ENCODE results near the gene SLCO2A1.

Gene SLCO2A1

DNA sequence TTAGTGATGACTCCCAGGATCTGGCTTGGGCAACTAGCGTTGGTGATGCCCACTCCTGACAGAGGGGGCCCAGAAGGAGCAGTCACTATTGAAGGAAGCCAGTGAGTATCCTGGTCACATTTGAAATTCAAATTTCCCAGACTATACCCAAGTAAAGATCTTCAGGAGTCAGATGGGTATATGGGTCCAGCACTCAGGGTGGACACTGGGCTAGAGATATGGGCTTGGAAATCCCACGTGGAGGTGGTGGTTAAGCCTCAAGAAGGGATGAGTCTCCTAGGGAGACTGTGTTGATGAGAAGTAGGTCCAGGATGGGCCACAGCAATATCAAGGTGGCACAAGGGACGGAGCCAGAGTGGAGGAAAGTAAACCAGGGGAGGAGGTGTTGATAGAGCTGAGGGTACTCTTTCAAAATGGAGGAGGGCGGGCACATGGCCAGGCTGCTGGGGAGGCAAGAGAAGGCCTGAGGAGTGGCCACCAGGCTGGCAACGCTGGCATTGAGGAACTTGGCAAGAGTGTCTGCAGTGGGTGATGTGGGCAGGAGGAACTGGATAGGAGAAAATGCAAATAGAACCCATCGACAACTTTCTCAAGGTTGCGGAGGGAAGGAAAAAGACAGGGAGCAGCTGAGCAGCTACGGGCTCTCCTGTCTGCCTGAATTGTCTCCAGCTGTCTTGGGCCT is 3.7 kb upstream of the SLCO2A1 start:
- no peak for DNase-seq

DNA sequence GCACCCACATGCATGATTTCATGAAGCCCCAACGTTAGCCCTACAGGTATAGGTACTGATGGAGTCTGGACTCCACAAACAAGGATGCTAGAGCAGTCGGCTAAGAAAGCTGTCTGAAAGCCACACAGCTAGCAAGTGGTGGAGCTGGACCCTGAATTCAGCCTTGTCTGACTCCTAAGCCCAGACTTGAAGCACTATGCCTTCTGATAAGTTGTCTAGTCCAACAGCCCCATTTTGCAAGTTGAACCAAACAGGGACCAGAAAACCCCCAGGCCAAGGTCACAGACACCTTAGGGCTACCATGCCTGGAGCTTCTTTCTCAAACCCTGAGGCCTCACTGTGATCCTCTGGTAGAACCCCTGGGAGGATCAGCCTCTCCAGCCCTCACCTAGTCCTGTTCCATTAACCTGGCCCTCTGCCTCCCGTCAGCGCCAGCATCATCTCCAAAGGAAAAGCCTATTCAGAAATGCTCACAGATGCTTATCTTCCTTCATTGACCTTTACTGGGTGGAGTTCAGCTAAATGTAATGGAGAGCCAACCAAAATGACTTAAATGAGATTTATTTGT is 1.7 kb upstream of the SLCO2A1 start:
- no peak for DNase-seq

DNA sequence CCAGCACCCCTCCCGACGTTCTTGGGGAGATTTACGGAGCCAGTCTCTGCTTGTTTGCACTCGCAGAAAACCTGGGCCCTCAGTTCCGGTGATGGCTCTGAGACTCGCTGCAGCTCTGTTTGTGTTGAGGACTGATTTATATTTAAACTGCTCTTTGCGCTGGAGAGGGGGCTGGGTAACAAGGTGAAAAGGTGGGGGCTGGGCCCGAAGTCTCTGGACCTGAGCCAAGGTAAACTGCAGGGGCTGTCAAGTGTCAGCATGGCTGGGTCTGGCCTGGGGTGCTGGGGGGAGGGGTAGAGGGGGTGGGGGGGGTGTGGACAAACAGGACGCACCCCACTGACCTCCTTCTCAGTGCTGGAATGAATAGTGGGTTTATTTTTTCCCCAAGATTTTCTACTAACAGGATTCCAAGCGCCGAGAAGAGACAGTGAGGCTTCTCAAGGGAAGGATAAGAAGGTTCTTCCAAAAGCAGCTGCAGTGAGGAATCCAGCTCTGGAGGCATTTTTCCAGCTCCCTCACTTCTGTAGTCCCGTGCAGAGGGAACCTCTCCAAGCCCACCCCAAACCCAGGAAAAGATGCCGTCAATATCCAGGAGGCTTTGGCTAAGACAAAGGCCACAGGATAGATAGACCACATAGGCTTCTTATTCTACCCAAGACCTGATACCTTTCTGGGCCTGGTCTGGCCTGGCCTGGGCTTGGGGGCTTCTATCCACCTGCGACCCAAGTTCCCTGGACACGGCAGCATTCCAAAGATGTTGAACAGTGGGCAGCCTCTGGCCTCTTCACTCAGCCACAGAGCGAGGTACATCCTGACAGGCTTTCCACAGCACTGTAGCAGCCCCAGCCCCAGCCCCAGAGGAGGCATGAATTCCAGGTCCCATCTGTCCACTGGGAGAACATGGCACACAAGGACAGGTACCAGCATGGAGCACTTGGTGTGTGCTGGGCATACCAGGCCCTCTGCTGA is 938 bp upstream of the SLCO2A1 start:
- peak; percentile 4 for DNase-seq

DNA sequence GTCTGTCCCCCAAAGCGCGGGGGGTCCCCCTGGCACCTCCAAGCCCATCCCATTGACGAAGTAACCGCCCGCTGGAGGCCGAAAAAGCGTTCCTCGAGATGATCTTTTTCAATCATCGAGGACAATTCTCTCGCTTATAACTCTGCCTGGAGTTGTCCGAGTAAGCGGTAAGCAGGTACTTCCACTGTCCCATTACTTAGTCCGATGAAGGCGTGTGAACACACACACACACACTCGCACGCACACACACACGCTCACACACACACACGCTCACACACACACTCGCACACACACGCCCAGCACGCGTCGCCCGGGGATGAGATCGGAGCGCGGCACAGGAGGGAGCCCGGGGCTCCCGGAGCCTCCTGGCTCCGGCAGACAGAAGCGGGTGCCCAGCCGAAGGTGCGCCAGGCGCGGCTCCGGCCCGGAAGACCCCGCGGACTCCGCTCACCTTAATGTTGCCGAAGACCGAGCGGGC is 430 bp downstream of the SLCO2A1 start:
- no peak for DNase-seq

DNA sequence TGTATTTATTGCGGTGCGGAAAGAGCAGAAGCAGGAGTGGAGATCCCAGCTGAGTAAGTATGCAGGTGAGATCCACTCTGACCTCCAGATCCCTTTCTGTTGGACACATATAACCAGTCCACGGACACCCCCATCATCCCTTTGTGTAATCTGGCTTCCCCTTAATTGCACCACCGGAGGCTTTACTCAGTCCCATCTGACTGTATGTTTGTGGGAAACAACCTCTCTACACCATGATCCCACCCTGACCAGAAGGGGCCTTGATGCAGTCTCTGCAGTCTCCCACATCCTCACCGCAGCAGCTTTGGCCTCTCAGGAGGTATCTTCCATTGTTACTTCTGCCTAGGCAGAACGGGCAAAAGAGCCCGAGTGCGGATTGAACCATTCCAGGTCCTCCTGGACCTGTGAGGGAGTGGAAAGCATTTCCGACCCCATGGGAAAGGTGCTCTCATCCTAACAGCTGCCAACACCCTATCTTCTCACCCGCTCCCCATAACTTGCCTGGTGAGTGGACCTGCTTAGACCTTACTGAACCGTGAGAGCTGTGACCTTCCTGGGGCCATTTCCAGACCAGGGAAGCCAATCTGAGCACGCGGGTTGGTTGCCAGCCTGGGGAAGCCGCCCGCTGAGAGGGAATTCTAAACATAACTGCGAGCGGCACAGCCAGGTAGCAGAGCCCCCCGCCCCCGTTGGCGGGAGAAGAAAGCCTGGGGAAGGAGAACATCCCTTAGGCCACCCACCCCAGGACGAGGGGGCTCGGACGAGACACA is 1.1 kb downstream of the SLCO2A1 start:
- DNase-seq: no peak

DNA sequence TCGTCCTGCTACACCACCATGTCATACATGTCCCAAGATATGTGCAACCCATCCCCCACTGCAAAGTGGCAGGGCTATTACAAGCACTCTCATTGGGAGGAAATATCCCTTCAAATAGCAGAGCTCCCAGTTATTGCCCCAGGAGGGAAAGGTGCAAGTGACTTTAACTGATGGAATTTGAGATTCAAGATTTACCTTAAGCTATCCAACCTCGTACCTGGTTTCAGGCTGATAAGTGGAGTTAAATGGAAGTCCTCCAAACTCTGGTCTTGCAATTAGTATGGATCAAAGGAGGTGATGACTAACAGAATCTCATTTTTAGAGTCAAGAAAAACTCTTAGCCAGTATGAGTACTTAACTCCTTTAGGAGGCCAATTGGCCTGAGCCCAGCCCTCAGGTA is 2.1 kb downstream of the SLCO2A1 start:
- no peak for DNase-seq

DNA sequence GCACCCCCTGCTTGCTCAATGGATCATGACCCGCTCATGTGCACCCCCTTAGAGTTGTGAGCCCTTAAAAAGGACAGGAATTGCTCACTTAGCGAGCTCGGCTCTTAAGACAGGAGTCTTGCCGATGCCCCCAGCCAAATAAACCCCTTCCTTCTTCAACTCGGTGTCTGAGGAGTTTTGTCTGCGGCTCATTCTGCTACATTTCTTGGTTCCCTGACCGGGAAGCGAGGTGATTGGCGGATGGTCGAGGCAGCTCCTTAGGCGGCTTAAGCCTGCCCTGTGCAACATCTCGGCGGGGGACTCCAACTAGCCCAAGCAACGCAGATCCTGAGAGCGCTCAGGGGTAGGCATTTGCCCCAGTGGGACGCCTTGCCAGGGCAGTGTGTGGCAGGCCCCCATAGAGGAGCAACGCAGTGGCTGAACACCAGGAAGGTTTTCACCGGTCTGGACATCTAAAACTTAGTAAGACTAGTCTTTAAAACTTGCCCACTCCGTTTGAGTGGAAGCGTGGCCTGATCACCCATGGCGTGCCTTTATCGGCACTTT is 9.5 kb downstream of the SLCO2A1 start:
- DNase-seq: no peak

DNA sequence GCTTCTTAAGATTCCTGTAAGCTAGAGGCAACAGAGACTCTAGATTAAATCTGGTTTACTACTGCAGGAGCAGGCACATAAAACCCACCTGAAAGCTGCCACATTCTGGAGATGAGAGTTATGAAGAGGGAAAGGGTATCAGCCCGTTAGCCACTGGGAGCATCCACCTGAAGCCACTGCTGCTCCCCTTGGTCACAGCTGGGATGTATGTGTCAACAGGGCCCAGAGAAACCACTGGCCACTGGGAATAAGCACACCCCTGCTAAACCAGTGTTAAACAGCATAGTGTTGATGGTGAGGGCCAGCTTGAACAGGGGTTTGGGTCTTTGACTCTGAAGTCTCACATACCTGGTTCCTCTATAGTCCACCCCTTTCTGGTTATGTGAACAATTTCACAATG is 10.9 kb downstream of the SLCO2A1 start:
- no peak for DNase-seq

DNA sequence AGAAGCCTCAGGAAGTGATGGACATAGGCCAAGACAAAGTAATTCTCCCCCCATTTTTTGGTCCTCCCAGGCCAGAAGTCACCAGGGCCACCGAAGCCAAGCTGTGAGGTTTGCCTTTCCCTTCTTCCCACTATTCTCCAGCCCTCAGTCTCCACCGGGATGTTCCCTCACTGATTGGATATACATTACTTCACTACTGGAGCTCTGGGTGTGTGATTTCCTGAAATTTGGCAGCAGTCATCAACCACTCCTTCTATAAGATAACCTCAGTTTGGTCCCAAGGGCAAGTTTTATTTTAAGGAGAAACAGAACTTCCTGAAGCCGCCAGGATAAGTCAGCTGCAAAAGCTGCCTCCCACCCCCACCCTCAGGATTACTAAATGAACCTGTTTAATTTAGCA is 11.3 kb downstream of the SLCO2A1 start:
- DNase-seq: no peak

DNA sequence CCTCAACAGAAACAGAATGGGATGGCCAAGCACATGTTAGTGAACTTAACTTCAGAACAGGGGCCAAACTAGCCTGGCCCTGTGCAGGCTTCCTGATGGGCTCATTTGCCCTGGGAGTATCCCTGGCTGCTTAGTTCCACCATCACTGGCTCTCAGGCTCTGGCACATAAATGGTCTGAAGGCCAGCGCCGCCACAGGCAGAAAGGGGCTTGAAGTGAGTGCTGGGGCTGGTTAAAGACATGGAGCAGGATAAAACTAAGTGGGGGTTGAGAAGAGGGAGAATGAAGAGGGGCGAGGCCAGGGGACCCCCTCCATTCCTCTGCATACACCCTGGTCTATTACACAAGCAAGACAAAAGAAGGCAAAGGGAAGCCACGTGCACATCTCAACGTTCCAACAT is 12.2 kb downstream of the SLCO2A1 start:
- no peak for DNase-seq

DNA sequence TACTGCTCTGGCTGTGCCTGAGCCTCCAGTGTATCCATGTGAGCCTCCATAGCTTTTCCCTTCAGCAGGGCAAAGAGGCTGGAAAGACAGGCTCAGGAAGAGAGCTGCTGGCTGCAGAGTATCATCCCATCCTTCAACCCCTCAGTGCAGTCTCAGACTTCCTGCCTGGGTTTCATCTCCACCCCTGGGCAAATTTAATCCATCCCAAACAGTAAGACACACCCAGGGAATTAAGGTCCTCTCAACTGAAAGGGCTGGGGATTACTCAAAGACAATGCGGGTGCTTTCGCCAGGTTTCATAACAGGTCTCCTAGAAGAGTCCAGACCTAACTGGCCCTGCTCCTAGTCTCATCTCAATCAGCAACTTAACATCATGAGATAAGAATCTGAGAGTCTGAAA is 15.5 kb downstream of the SLCO2A1 start:
- no peak for DNase-seq

DNA sequence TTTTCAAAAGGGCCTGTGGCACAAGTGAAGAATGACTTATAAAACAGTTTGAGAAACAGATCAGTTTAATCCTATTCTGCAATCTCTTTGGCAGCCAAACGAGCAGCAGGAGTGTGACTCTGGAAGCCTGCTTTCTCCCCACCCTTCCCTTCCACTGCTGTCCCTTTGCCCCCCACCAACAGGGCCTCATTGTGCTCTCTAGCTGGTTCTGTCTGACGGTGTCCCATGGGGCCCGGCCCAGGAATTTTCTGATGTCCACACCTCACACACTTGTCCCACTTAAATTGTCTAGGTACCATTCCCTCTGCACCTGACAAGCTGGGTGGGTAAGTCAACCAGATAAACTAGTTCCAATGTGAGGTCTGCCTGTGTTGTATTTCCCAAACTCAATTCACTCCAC is 16.4 kb downstream of the SLCO2A1 start:
- DNase-seq: no peak

DNA sequence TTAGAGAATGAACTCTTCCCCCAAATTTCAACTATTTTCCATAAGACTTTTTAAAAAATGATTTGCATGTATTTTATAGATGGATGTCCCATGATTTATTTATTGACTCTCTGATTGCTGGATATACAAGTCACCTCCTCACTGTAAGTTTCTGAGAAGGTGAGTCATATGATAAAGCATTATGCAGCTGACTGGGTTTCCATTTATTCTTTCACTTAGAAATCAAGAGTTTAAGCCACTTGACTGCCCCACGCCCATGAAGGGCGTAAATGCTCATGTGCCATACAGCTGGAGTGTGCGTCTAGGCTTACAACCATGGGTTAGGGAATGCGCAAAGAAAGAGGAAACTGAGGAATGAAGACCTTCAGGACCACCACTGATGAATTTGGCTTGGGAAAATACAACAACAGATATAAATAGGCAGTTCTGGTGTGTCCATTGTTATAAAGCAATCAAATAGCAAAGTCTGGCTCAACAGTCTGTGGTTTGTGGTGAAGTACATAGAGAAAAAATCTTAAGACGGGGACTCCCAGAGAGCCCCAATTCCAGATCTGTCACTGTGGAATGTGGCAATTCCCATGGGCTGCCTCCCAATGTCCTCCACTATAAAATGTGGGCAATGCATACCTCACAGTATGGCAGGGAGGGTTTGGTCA is 20.3 kb downstream of the SLCO2A1 start:
- DNase-seq: no peak

DNA sequence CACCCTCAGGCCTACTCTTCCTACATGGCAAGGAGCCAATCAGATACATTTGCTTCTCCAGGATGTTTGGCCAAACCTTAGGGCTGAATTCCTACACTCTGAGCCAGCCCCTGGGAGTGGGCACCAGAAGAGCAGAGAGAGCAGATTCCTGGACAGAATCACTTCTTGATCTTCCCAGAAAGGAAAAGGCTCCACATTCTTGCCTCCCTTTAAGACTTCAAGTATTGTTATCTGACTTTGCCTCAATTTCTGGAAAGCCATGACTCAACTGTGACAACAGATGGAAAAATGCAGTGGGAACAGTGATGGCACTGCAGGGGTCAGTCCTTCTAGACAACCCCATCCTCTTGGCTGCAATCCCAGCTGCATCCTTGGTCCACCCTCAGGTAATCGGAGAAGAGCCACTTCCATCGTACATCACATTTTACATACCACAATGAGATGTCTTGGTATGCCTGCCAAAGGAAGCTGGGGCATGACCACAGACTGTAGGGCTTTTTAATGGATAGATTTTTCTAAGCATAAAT is 21.0 kb downstream of the SLCO2A1 start:
- DNase-seq: no peak

DNA sequence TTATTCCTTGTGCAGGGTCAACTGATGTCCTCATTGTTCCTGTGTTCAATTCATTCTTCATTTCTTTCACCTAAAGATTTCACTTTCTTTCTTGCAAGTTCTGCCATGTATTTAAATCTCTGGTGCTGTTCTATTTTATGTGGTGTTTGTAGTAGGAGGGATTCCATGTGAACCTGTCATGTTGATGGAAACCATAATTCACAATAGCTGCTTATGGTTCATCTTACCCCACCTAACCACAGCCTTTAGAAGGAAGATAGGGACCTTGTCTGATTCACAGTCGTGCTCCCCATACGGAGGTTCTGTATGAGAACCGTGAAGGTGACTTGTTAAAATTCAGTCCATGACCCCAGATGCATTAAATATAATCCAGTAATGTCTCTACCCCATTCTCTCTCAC is 21.9 kb downstream of the SLCO2A1 start:
- DNase-seq: no peak

DNA sequence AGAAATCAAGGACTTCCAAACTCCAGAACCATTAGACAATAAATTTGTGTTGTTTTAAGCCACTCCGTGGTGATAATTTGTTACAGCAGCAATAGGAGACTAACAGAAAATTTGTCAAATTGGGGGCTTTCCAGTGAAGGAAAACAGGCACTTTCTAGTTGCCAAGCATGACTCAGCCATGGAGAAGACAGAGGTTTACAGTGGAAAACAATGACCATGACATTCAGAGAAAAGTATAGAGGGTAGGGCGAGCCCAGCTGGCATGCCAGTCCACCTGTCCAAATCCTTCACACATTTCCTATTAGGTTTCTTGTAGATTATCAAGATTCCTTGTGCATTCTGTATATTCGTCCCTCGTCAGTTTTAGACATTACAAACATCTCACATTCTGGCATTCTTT is 24.9 kb downstream of the SLCO2A1 start:
- no peak for DNase-seq

DNA sequence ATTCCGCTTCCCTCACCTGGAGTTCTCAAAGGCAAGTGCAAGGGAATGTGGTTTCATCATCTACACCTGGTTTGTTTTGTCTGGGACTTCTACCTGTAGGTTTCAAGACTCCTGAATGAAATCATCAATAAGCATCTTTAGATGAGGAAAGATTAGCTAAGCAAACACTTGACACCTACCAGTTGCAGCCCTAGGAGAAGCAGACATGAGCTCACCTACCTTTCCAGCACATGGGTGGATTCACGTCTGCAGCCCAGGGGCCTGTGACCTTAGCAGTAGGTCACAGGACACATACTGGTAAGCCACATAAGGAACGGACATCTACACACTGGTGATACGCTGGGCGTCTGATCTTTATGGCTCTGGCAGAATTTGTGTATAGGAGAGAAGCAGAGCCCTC is 26.7 kb downstream of the SLCO2A1 start:
- no peak for DNase-seq

DNA sequence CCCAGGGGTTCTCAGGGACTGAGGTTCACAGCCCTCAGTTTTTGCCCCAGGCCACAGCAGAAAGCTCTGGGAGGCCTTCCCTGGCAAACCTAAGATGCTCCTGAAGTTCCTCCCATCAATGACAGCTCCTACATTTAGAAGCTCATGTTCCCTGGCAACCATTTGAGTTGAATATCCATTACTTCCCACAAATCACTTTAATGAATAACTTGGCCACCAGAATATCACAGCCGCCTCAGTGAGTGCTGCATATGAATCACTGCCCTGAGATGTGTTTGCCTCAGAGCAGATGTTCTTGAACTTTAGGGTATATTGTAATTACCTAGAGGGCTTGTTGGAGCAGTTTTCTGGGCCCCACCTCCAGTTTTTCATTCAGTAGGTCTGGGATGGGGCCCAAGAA is 27.4 kb downstream of the SLCO2A1 start:
- no peak for DNase-seq

DNA sequence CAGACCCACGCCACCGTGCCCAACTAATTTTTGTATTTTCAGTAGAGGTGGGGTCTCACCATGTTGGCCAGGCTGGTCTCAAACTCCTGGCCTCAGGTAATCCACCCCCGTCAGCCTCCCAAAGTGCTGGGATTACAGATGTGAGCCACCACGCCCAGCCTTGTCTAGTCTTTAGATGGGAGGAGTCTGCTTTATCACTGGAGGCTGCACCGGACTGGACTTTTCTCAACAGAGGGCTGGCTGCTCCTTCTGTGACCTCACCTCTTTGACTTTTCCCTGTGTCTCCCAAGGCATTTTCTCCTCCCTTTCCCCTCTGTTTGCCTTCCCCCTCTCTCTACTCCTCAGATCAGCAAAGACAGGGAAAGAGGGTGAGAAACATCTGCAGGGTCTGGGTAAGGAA is 28.5 kb downstream of the SLCO2A1 start:
- no peak for DNase-seq

DNA sequence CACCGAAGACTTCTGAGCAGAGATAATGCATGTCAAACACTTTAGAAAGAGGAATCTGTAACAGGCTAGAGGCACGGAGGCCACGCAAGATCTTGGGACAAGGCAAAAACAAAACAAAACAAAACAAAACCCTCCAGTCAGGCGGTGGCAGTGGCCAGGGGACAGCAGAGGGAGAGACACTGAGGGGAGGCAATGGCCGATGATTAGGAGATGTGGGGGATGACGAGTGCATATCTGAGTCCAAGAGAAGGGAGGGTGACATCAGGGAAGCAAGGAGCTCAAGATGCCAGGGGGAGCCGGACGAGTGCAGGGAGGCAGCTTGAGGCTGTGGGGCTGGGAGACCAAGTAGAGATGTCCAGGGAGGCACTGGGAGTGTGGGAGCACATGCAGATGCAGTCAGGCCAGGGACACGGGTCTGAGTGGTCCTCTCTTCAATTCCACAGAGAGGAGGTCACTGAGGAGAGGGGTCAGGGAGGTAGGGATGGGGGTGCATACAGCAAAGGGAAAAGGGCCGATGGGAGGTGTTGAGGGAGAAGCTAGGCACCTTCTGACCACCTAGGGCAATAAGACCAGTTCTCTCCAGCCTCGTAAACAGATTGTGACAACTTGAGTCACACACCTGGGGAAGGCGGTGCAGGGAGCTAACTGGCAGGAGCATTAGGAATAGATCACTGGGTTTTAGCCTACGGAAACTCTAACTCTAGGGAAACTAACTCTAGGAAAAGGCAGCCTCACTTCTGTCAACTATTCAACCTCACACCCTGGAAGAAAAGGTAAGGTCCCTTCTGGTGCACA is 29.6 kb downstream of the SLCO2A1 start:
- no peak for DNase-seq

DNA sequence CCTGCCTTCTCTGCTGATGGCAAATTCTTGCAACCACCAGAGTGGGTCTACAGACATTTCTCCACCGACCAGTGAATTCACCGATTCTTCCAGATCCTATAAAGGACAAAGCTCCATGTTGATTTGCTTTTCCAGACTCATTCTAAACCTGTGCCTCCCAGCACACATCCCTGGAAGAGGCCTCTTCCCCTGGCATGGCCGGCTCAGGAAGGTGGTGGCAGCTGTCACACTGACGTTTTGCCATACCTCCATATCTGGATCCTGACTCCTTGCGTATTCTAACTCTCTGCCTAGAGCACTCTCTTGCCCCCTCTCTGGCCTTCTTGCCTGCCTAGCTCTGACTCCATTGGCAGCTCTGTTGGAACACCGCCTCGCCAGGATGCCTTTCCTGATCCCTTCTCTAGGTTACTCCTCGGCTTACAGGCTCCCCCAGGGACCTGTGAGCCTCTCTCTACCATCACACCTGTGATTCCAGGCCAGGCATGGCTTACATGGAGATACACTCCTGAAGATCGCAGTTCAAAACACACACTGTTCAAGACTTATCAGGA is 31.0 kb downstream of the SLCO2A1 start:
- DNase-seq: no peak

All from DMS153 (cell line).